HEK293 (cell line): Measurements from ENCODE around the gene KIF13A.

Experiments
- CTCF ChIA-PET: fragments of 350-600 bp; formaldehyde crosslinking; extraction: SDS; loops from one replicate; lab custom pipeline; 2021; ENCODE audit warnings: antibody characterized with exemption; lab: Yijun Ruan, JAX
- POLR2A ChIA-PET: fragments of 300-600 bp; formaldehyde crosslinking; extraction: SDS; loops from one replicate; lab custom pipeline; 2020; ENCODE audit warnings: antibody characterized with exemption, inconsistent platforms; lab: Yijun Ruan, JAX
- H3K27ac ChIP-seq: fragments of 200-500 bp; sonication (Bioruptor generic); 2 replicates; pipeline ENCODE4 v1.5.1; 2014; ENCODE audit warnings: low read depth, low read length, control low read depth, inconsistent platforms; ENCODE audit errors: extremely low read depth
- H3K36me3 ChIP-seq, 2 experiments: fragments of 200-500 bp in 1 of 2; sonication (Bioruptor generic) in 1 of 2; 1 replicate in 1 of 2; 2 replicates in 1 of 2; pipeline ENCODE4 v1.5.1; 2014 to 2017; ENCODE audit warnings: inconsistent platforms in 2 of 2, low read length in 2 of 2; ENCODE audit not compliant: control insufficient read depth in 2 of 2, insufficient read depth in 1 of 2
- H3K4me1 ChIP-seq: fragments of 200-500 bp; sonication (Bioruptor generic); 2 replicates; pipeline ENCODE4 v1.5.1; 2014; ENCODE audit warnings: mild to moderate bottlenecking, low read length, inconsistent platforms; ENCODE audit not compliant: control insufficient read depth, insufficient read depth
- H3K4me3 ChIP-seq: 2 replicates; pipeline ENCODE4 v1.5.1; 2011; ENCODE audit warnings: low read depth, mild to moderate bottlenecking, control low read depth, low read length, moderate library complexity
- H3K9me3 ChIP-seq: fragments of 200-500 bp; sonication (Bioruptor generic); 2 replicates; pipeline ENCODE4 v1.5.1; 2014; ENCODE audit warnings: low read depth, low read length, inconsistent platforms; ENCODE audit not compliant: control insufficient read depth, insufficient read depth
- EGR2 ChIP-seq: fragments of 450-650 bp; formaldehyde crosslinking; IDR thresholded peaks from 2 replicates; pipeline ENCODE4 v1.5.1; 2016; ENCODE audit warnings: low read depth, missing biosample characterization, missing genetic modification characterization
- GLIS1 ChIP-seq: fragments of 450-650 bp; formaldehyde crosslinking; IDR thresholded peaks from 2 replicates; pipeline ENCODE4 v1.5.1; 2016; ENCODE audit warnings: missing biosample characterization, missing genetic modification characterization
- HOXD13 ChIP-seq: sonication (generic); formaldehyde crosslinking; IDR thresholded peaks from 2 replicates; pipeline ENCODE4 v1.8.0; 2022; ENCODE audit warnings: missing genetic modification reagents, borderline replicate concordance
- KLF9 ChIP-seq: fragments of 450-650 bp; formaldehyde crosslinking; IDR thresholded peaks from 2 replicates; pipeline ENCODE4 v1.5.1; 2016; ENCODE audit warnings: missing biosample characterization, missing genetic modification characterization, low read depth
- OSR2 ChIP-seq: fragments of 450-650 bp; formaldehyde crosslinking; IDR thresholded peaks from 2 replicates; pipeline ENCODE4 v1.5.1; 2016; ENCODE audit warnings: missing biosample characterization, missing genetic modification characterization
- SP2 ChIP-seq: fragments of 450-650 bp; formaldehyde crosslinking; IDR thresholded peaks from 2 replicates; pipeline ENCODE4 v1.5.1; 2016; ENCODE audit warnings: missing biosample characterization, missing genetic modification characterization
- YY2 ChIP-seq: fragments of 450-650 bp; formaldehyde crosslinking; IDR thresholded peaks from 2 replicates; pipeline ENCODE4 v1.5.1; 2016; ENCODE audit warnings: missing biosample characterization, missing genetic modification characterization
- ZBTB8A ChIP-seq: fragments of 450-650 bp; formaldehyde crosslinking; IDR thresholded peaks from 2 replicates; pipeline ENCODE4 v1.5.1; 2016; ENCODE audit warnings: missing biosample characterization, missing genetic modification characterization
- ZNF169 ChIP-seq: fragments of 450-650 bp; formaldehyde crosslinking; IDR thresholded peaks from 2 replicates; pipeline ENCODE4 v1.5.1; 2016; ENCODE audit warnings: missing biosample characterization, missing genetic modification characterization
- ZNF175 ChIP-seq: fragments of 450-650 bp; formaldehyde crosslinking; IDR thresholded peaks from 2 replicates; pipeline ENCODE4 v1.5.1; 2016; ENCODE audit warnings: missing biosample characterization, missing genetic modification characterization
- ZNF202 ChIP-seq: fragments of 450-650 bp; formaldehyde crosslinking; IDR thresholded peaks from 2 replicates; pipeline ENCODE4 v1.5.1; 2016; ENCODE audit warnings: missing biosample characterization, missing genetic modification characterization, borderline replicate concordance
- ZNF292 ChIP-seq: fragments of 450-650 bp; formaldehyde crosslinking; IDR thresholded peaks from 2 replicates; pipeline ENCODE4 v1.5.1; 2016; ENCODE audit warnings: low read depth, missing biosample characterization, missing genetic modification characterization, borderline replicate concordance
- ZNF335 ChIP-seq: fragments of 450-650 bp; formaldehyde crosslinking; conservative IDR thresholded peaks from 2 replicates; pipeline ENCODE4 v1.5.1; 2016; ENCODE audit warnings: missing biosample characterization, missing genetic modification characterization
- ZNF366 ChIP-seq: fragments of 450-650 bp; formaldehyde crosslinking; conservative IDR thresholded peaks from 2 replicates; pipeline ENCODE4 v1.5.1; 2016; ENCODE audit warnings: missing biosample characterization, missing genetic modification characterization
- ZNF394 ChIP-seq: fragments of 450-650 bp; formaldehyde crosslinking; IDR thresholded peaks from 2 replicates; pipeline ENCODE4 v1.5.1; 2016; ENCODE audit warnings: missing biosample characterization, missing genetic modification characterization, mild to moderate bottlenecking, moderate library complexity, borderline replicate concordance
- ZNF423 ChIP-seq: fragments of 450-650 bp; formaldehyde crosslinking; IDR thresholded peaks from 2 replicates; pipeline ENCODE4 v1.5.1; 2016; ENCODE audit warnings: missing biosample characterization, missing genetic modification characterization
- ZNF510 ChIP-seq: fragments of 450-650 bp; formaldehyde crosslinking; IDR thresholded peaks from 2 replicates; pipeline ENCODE4 v1.5.1; 2018; ENCODE audit warnings: mild to moderate bottlenecking, missing genetic modification characterization, missing biosample characterization; ENCODE audit not compliant: insufficient replicate concordance
- ZNF521 ChIP-seq: fragments of 450-650 bp; formaldehyde crosslinking; IDR thresholded peaks from 2 replicates; pipeline ENCODE4 v1.5.1; 2017; ENCODE audit warnings: missing biosample characterization, mild to moderate bottlenecking, missing genetic modification characterization
- ZNF677 ChIP-seq: fragments of 450-650 bp; IDR thresholded peaks from 2 replicates; pipeline ENCODE4 v1.5.0; 2018; ENCODE audit warnings: missing biosample characterization, mild to moderate bottlenecking, missing genetic modification characterization, moderate library complexity
- ZNF747 ChIP-seq: fragments of 450-650 bp; formaldehyde crosslinking; IDR thresholded peaks from 2 replicates; pipeline ENCODE4 v1.5.1; 2016; ENCODE audit warnings: missing biosample characterization, missing genetic modification characterization
- ZNF776 ChIP-seq: fragments of 450-650 bp; formaldehyde crosslinking; IDR thresholded peaks from 2 replicates; pipeline ENCODE4 v1.5.0; 2017; ENCODE audit warnings: missing biosample characterization, missing genetic modification characterization, borderline replicate concordance
- ZNF785 ChIP-seq: fragments of 450-650 bp; formaldehyde crosslinking; IDR thresholded peaks from 2 replicates; pipeline ENCODE4 v1.5.1; 2016; ENCODE audit warnings: missing biosample characterization, missing genetic modification characterization
- ZNF843 ChIP-seq: fragments of 450-650 bp; formaldehyde crosslinking; IDR thresholded peaks from 2 replicates; pipeline ENCODE4 v1.5.1; 2016; ENCODE audit warnings: missing biosample characterization, missing genetic modification characterization
- ZSCAN16 ChIP-seq: fragments of 450-650 bp; formaldehyde crosslinking; IDR thresholded peaks from 2 replicates; pipeline ENCODE4 v1.5.1; 2016; ENCODE audit warnings: missing biosample characterization, missing genetic modification characterization
- ZSCAN23 ChIP-seq: fragments of 450-650 bp; formaldehyde crosslinking; IDR thresholded peaks from 2 replicates; pipeline ENCODE4 v1.5.1; 2016; ENCODE audit warnings: missing biosample characterization, missing genetic modification characterization
- TF ChIP-seq, protein P1 (sequence below): fragments of 450-650 bp; formaldehyde crosslinking; IDR thresholded peaks from 2 replicates; pipeline ENCODE4 v1.5.1; 2016; ENCODE audit warnings: missing biosample characterization, missing genetic modification characterization
- TF ChIP-seq, protein P2 (sequence below): fragments of 450-650 bp; formaldehyde crosslinking; IDR thresholded peaks from 2 replicates; pipeline ENCODE4 v1.5.1; 2017; ENCODE audit warnings: missing biosample characterization, mild to moderate bottlenecking, missing genetic modification characterization, moderate library complexity
- TF ChIP-seq, protein P3 (sequence below): fragments of 450-650 bp; formaldehyde crosslinking; IDR thresholded peaks from 2 replicates; pipeline ENCODE4 v1.5.1; 2017; ENCODE audit warnings: missing biosample characterization, missing genetic modification characterization
- TF ChIP-seq, protein P4 (sequence below): fragments of 450-650 bp; formaldehyde crosslinking; IDR thresholded peaks from 2 replicates; pipeline ENCODE4 v1.5.1; 2016; ENCODE audit warnings: missing biosample characterization, missing genetic modification characterization
- TF ChIP-seq, protein P5 (sequence below): fragments of 450-650 bp; formaldehyde crosslinking; IDR thresholded peaks from 2 replicates; pipeline ENCODE4 v1.5.1; 2016; ENCODE audit warnings: missing biosample characterization, missing genetic modification characterization

The KIF13A gene

DNA sequence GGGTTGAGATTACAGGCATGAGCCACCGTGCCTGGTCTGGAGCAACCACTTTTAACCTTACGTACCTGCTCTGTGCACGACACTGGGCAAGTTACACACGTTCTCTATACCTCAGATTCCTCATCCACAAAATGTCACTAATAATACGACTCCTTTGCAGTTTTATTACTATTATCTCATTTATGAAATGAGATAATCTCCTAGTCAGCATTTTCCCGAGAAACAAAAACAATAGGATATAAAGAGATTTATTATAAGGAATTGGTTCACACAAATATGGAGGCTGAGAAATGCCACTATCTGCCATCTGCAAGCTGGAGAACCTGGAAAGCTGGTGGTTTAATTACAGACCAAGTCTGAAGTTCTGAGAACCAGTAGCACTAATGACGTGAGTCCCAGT, 12.0 kb upstream of the KIF13A start:
- H3K4me3 ChIP-seq: no peak overlapping the region
- no peak overlapping the region for H3K27ac ChIP-seq
- no peaks in the 10 kb centered on the region for H3K36me3 ChIP-seq
- ChIA-PET POLR2A (no interaction called here), CTCF (no interaction called here)
- no peaks in the 10 kb centered on the region for H3K4me1 ChIP-seq
- no peaks in the 10 kb centered on the region for H3K9me3 ChIP-seq
- TF ChIP-seq KLF9: no peak
- no peak for TF ChIP-seq ZSCAN23 (tag by site-specific recombination)
- TF ChIP-seq, protein P1, sequence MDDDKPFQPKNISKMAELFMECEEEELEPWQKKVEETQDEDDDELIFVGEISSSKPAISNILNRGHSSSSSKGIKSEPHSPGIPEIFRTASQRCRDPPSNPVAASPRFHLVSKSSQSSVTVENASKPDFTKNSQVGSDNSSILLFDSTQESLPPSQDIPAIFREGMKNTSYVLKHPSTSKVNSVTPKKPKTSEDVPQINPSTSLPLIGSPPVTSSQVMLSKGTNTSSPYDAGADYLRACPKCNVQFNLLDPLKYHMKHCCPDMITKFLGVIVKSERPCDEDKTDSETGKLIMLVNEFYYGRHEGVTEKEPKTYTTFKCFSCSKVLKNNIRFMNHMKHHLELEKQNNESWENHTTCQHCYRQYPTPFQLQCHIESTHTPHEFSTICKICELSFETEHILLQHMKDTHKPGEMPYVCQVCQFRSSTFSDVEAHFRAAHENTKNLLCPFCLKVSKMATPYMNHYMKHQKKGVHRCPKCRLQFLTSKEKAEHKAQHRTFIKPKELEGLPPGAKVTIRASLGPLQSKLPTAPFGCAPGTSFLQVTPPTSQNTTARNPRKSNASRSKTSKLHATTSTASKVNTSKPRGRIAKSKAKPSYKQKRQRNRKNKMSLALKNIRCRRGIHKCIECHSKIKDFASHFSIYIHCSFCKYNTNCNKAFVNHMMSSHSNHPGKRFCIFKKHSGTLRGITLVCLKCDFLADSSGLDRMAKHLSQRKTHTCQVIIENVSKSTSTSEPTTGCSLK (tag by site-specific recombination): no peak
- no peak for TF ChIP-seq ZNF202 (tag by site-specific recombination)
- no peak for TF ChIP-seq ZNF521 (tag by site-specific recombination)
- TF ChIP-seq ZNF843 (tag by site-specific recombination): no peak
- TF ChIP-seq, protein P2, sequence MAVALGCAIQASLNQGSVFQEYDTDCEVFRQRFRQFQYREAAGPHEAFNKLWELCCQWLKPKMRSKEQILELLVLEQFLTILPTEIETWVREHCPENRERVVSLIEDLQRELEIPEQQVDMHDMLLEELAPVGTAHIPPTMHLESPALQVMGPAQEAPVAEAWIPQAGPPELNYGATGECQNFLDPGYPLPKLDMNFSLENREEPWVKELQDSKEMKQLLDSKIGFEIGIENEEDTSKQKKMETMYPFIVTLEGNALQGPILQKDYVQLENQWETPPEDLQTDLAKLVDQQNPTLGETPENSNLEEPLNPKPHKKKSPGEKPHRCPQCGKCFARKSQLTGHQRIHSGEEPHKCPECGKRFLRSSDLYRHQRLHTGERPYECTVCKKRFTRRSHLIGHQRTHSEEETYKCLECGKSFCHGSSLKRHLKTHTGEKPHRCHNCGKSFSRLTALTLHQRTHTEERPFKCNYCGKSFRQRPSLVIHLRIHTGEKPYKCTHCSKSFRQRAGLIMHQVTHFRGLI (tag by site-specific recombination): no peak
- no peak for TF ChIP-seq GLIS1 (tag by site-specific recombination)
- no peak for TF ChIP-seq YY2 (tag by site-specific recombination)
- no peak for TF ChIP-seq ZNF747 (tag by site-specific recombination)
- TF ChIP-seq, protein P3, sequence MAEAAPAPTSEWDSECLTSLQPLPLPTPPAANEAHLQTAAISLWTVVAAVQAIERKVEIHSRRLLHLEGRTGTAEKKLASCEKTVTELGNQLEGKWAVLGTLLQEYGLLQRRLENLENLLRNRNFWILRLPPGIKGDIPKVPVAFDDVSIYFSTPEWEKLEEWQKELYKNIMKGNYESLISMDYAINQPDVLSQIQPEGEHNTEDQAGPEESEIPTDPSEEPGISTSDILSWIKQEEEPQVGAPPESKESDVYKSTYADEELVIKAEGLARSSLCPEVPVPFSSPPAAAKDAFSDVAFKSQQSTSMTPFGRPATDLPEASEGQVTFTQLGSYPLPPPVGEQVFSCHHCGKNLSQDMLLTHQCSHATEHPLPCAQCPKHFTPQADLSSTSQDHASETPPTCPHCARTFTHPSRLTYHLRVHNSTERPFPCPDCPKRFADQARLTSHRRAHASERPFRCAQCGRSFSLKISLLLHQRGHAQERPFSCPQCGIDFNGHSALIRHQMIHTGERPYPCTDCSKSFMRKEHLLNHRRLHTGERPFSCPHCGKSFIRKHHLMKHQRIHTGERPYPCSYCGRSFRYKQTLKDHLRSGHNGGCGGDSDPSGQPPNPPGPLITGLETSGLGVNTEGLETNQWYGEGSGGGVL (tag by site-specific recombination): no peak
- TF ChIP-seq ZSCAN16 (tag by site-specific recombination): no peak
- TF ChIP-seq EGR2 (tag by site-specific recombination): no peak
- no peak for TF ChIP-seq ZNF776 (tag by site-specific recombination)
- TF ChIP-seq ZNF510 (tag by site-specific recombination): no peak
- TF ChIP-seq ZNF677 (tag by site-specific recombination): no peak
- TF ChIP-seq ZNF394 (tag by site-specific recombination): no peak
- no peak for TF ChIP-seq ZNF169
- TF ChIP-seq OSR2 (tag by site-specific recombination): no peak
- TF ChIP-seq HOXD13: no peak

DNA sequence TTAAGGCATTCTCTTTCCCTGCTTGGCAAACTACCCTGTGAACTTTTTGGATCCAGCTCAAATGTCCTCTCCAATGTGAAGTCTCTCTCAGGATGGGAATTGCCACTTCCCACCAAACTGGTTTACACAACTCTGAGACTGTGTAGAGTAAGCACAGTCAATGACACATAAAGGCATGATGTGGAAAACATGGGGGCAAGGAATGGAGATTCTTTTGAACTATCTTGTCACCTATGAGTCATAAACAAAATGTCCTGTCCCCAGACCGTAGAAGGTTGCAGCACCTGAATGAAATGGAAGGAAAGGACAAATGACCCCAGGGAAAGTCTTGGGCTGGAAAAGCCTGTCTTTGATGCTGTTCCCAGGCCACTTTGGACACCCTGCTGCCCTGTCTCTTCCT, 11.0 kb upstream of the KIF13A start:
- no peaks in the 10 kb centered on the region for H3K4me1 ChIP-seq
- ChIA-PET POLR2A (no interaction called here), CTCF (interaction anchor here (0.6 kb wide), 1 partner anchor 46 kb away, joined by 4 read pairs; no protein-coding TSS in a partner anchor)
- no peak overlapping the region for H3K4me3 ChIP-seq
- H3K27ac ChIP-seq: no peak overlapping the region
- H3K36me3 ChIP-seq: no peaks in the 10 kb centered on the region
- no peaks in the 10 kb centered on the region for H3K9me3 ChIP-seq
- no peak for TF ChIP-seq ZNF335
- TF ChIP-seq ZBTB8A (tag by site-specific recombination): no peak
- TF ChIP-seq ZNF785 (tag by site-specific recombination): no peak
- TF ChIP-seq ZNF366: no peak
- TF ChIP-seq, protein P4, sequence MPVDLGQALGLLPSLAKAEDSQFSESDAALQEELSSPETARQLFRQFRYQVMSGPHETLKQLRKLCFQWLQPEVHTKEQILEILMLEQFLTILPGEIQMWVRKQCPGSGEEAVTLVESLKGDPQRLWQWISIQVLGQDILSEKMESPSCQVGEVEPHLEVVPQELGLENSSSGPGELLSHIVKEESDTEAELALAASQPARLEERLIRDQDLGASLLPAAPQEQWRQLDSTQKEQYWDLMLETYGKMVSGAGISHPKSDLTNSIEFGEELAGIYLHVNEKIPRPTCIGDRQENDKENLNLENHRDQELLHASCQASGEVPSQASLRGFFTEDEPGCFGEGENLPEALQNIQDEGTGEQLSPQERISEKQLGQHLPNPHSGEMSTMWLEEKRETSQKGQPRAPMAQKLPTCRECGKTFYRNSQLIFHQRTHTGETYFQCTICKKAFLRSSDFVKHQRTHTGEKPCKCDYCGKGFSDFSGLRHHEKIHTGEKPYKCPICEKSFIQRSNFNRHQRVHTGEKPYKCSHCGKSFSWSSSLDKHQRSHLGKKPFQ (tag by site-specific recombination): no peak
- TF ChIP-seq, protein P5, sequence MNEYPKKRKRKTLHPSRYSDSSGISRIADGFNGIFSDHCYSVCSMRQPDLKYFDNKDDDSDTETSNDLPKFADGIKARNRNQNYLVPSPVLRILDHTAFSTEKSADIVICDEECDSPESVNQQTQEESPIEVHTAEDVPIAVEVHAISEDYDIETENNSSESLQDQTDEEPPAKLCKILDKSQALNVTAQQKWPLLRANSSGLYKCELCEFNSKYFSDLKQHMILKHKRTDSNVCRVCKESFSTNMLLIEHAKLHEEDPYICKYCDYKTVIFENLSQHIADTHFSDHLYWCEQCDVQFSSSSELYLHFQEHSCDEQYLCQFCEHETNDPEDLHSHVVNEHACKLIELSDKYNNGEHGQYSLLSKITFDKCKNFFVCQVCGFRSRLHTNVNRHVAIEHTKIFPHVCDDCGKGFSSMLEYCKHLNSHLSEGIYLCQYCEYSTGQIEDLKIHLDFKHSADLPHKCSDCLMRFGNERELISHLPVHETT: no peak
- no peak for TF ChIP-seq SP2
- no peak for TF ChIP-seq ZNF423
- no peak for TF ChIP-seq ZNF175 (tag by site-specific recombination)
- no peak for TF ChIP-seq ZNF292
